ENCODE measurements around the gene ANKRA2. TPM values are rescaled to one million over a fixed set of nuclear protein-coding genes. Genes with fewer than 3 reads are reported as not detected.

The ANKRA2 gene
- total RNA-seq, 4 donors from 2014 or later = 25.7 to 57.8 (median 27.6) TPM

- Histone ChIP-seq H3K27ac (no peak overlapping the region), H3K9me3 (no peaks in the 10 kb centered on the region), H3K36me3 (no peaks in the 10 kb centered on the region), H3K4me3 (no peak overlapping the region), H3K4me1 (no peaks in the 10 kb centered on the region), H3K27me3 (no peaks in the 10 kb centered on the region)
- no peak for DNase-seq
- no peak for TF ChIP-seq POLR2A (IDR thresholded peaks at IDR 0.05)
Measured at GRCh38 chr5:73525606-73526203, 39.7 kb downstream of the ANKRA2 start.

GRCh38 chr5:73523861-73524260 is 41.6 kb downstream of the ANKRA2 start:
- Histone ChIP-seq H3K27me3 (no peaks in the 10 kb centered on the region), H3K9me3 (no peaks in the 10 kb centered on the region), H3K36me3 (no peaks in the 10 kb centered on the region), H3K4me3 (no peak overlapping the region), H3K27ac (no peak overlapping the region), H3K4me1 (no peaks in the 10 kb centered on the region)
- DNase-seq = no peak
- TF ChIP-seq POLR2A (IDR thresholded peaks at IDR 0.05) (no peak), CTCF (IDR thresholded peaks at IDR 0.05) (no peak)

GRCh38 chr5:73522989-73523388 is 42.5 kb downstream of the ANKRA2 start:
- no peak overlapping the region for H3K27ac ChIP-seq
- no peak for TF ChIP-seq CTCF (IDR thresholded peaks at IDR 0.05)
- TF ChIP-seq POLR2A (IDR thresholded peaks at IDR 0.05) = no peak
- no peaks in the 10 kb centered on the region for H3K9me3 ChIP-seq
- no peak overlapping the region for H3K4me3 ChIP-seq
- no peaks in the 10 kb centered on the region for H3K36me3 ChIP-seq
- H3K4me1 ChIP-seq = no peaks in the 10 kb centered on the region
- DNase-seq = no peak
- H3K27me3 ChIP-seq = no peaks in the 10 kb centered on the region

- peak; percentile 57 to 86 (median 58) for DNase-seq
- no peak overlapping the region for H3K27ac ChIP-seq
- no peaks in the 10 kb centered on the region for H3K27me3 ChIP-seq
- no peaks in the 10 kb centered on the region for H3K4me1 ChIP-seq
- no peaks in the 10 kb centered on the region for H3K9me3 ChIP-seq
- no peak for TF ChIP-seq POLR2A (IDR thresholded peaks at IDR 0.05)
- peak; percentile 28 to 89 (median 74) for TF ChIP-seq CTCF (IDR thresholded peaks at IDR 0.05)
- no peaks in the 10 kb centered on the region for H3K36me3 ChIP-seq
- H3K4me3 ChIP-seq = no peak overlapping the region
Measured at GRCh38 chr5:73519531-73520283, 45.7 kb downstream of the ANKRA2 start.

GRCh38 chr5:73515232-73515631 is 50.2 kb downstream of the ANKRA2 start:
- H3K4me3 ChIP-seq = no peak overlapping the region
- no peak for DNase-seq
- no peak overlapping the region for H3K27ac ChIP-seq
- no peaks in the 10 kb centered on the region for H3K27me3 ChIP-seq
- H3K36me3 ChIP-seq = no peaks in the 10 kb centered on the region
- H3K9me3 ChIP-seq = no peaks in the 10 kb centered on the region
- peaks cover 0 to 12% (median 2%) of the 10 kb centered on the region in 4 donors for H3K4me1 ChIP-seq
- no peak for TF ChIP-seq CTCF (IDR thresholded peaks at IDR 0.05)

GRCh38 chr5:73514418-73514817 is 51.0 kb downstream of the ANKRA2 start:
- H3K27ac ChIP-seq = peak overlapping the region in 2 of 4 donors; percentile 72 to 75
- DNase-seq = no peak
- no peaks in the 10 kb centered on the region for H3K27me3 ChIP-seq
- no peak overlapping the region for H3K4me3 ChIP-seq
- TF ChIP-seq CTCF (IDR thresholded peaks at IDR 0.05) (no peak), POLR2A (IDR thresholded peaks at IDR 0.05) (no peak)
- H3K36me3 ChIP-seq = no peaks in the 10 kb centered on the region
- peaks cover 0 to 12% (median 2%) of the 10 kb centered on the region in 4 donors for H3K4me1 ChIP-seq
- no peaks in the 10 kb centered on the region for H3K9me3 ChIP-seq

Measured in Peyer's patch (tissue), 4 donors.